ENCODE results near the gene ALCAM. TPM values are rescaled to one million over a fixed set of nuclear protein-coding genes. Genes with fewer than 3 reads are reported as not detected.
A peak's percentile ranks its signal among the peaks of the same experiment; 100 is the strongest.

The ALCAM gene
- total RNA-seq, 2 donors from 2014 or later, result 17.8 to 29.6 TPM

DNA sequence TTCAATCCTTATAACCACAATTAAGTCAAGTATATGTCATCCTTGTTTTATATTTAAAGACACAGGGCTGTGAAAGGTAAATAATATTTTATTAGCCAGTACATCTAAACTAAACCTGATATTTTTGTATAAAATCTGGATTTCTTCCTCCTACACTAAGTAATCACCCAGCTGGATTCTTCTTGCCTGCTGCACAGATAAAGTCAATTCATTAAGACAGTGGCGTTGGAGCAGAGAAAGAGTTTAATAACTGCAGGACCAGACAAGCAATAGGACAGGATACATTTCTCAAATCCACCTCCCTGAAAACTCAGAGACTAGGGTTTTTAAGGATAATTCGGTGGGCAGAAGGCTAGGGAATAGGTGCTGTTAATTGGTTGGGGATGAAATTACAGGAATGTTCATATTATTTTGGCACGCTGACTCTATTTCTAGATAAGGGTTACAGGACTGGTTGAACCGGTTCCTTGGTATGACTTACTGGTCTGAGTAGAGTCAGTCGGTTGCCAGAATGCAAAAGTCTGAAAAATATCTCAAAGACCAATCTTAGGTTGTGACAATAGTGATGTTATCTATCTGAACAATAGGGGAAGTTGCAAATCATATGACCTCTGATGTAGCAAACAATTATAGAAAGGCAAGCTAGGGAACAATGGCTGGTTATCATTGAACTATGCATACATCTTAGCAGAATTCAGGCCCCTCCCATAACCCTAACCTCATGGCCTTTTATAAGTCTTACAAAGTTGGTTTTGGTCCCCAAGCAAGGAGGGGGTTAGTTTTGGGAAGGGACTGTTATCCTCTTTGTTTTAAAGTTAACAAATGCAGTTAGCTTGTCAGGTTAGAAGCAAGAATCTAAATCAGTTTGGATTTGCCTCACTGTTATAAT, 244.8 kb downstream of the ALCAM start:
- Histone ChIP-seq H3K36me3 (no peaks in the 10 kb centered on the region), H3K4me3 (no peak overlapping the region), H3K27me3 (no peaks in the 10 kb centered on the region), H3K9ac (ENCODE audit: low read depth in 2 of 2, low read length in 2 of 2) (no peak overlapping the region), H3K27ac (no peak overlapping the region), H3K9me3 (no peaks in the 10 kb centered on the region), H3K4me1 (no peaks in the 10 kb centered on the region)
- intact Hi-C loops (cut with DNase I), result no loop called here
- TF ChIP-seq, protein P1, sequence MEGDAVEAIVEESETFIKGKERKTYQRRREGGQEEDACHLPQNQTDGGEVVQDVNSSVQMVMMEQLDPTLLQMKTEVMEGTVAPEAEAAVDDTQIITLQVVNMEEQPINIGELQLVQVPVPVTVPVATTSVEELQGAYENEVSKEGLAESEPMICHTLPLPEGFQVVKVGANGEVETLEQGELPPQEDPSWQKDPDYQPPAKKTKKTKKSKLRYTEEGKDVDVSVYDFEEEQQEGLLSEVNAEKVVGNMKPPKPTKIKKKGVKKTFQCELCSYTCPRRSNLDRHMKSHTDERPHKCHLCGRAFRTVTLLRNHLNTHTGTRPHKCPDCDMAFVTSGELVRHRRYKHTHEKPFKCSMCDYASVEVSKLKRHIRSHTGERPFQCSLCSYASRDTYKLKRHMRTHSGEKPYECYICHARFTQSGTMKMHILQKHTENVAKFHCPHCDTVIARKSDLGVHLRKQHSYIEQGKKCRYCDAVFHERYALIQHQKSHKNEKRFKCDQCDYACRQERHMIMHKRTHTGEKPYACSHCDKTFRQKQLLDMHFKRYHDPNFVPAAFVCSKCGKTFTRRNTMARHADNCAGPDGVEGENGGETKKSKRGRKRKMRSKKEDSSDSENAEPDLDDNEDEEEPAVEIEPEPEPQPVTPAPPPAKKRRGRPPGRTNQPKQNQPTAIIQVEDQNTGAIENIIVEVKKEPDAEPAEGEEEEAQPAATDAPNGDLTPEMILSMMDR (IDR thresholded peaks at IDR 0.05), result no peak
- DNase-seq, result peak; percentile 54

DNA sequence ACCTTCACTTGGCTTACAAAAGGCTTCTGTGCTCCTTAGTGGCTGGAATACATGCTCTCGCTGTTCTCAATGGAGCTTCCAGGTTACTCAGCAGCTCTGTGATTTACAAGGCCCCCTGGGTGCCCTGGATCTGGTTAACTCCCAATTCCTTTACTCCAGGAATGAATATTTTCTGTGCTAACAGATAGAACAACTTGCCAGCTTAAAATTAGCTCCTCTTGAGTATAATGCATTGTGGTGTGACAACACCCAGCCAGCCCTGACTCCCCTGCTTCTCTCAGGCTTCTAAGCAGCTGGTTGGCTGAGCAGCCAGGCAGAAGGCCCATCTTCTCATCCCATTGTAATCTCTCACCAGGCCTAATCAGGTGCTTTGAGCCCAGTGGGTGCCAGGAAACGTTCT, 246.4 kb downstream of the ALCAM start:
- Histone ChIP-seq H3K4me3 (no peak overlapping the region), H3K9me3 (no peaks in the 10 kb centered on the region), H3K4me1 (no peaks in the 10 kb centered on the region), H3K27me3 (no peaks in the 10 kb centered on the region), H3K36me3 (no peaks in the 10 kb centered on the region), H3K27ac (no peak overlapping the region), H3K9ac (ENCODE audit: low read depth in 2 of 2, low read length in 2 of 2) (no peak overlapping the region)
- DNase-seq, result no peak
- intact Hi-C loops (cut with DNase I), result no loop called here
- TF ChIP-seq, protein P1 (IDR thresholded peaks at IDR 0.05), result no peak

DNA sequence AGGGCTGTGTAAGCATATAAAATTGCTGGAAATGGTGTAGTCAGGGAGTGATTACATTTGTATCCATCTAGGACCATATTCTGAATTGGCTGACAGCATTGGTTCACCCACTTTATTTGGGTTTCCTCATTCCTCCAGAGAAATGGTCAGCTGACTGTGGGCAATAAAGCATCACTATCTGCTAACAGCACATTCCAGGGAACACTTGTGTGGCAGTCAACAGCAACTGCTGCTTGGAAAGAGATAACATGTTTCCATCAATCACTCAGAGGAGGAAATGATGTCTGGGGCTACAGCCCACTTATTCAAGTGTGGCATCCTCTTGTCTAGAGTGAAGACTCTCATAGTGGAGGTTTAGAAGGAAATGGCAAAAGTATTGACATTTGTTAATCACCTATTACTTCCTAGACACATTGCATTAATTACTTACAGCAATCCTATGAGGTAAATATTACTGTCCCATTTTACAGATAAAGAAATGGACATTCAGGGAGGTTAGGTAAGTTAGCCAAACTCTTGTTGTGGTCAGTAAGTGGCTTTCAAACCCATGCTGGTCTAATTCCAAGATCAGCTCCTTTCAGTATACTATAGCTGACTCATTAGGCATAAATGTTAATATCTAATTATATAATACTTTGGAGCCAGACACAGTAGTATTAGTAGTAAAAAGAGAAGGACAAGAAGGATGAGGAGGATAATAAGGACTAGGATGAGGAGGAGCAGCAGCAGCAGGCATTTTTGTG, 247.8 kb downstream of the ALCAM start:
- Histone ChIP-seq H3K9ac (ENCODE audit: low read depth in 2 of 2, low read length in 2 of 2) (no peak overlapping the region), H3K4me1 (no peaks in the 10 kb centered on the region), H3K9me3 (no peaks in the 10 kb centered on the region), H3K36me3 (no peaks in the 10 kb centered on the region), H3K27me3 (no peaks in the 10 kb centered on the region), H3K4me3 (no peak overlapping the region), H3K27ac (no peak overlapping the region)
- no peak for DNase-seq
- intact Hi-C loops (cut with DNase I), result no loop called here
- TF ChIP-seq, protein P1 (IDR thresholded peaks at IDR 0.05), result no peak

DNA sequence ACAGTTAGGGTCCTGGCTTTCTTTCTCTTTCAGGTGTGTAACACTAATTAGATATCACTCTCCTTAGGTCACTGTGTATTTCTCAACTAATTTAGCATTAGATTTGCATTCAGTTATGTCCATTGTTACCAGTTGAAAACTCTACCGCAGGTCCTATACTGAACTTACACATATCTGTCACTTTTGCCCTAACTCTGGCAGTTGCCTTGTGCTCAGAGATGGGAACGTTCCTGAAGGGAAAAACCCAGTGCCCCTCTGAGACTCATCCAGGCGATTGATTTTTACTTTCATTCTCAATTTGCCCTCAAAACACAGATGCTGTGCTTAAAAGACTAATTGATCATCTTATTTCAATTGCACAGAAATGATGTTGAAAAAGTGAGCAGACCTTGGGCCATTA, 249.1 kb downstream of the ALCAM start:
- no peak for DNase-seq
- Histone ChIP-seq H3K27ac (no peak overlapping the region), H3K4me1 (no peaks in the 10 kb centered on the region), H3K4me3 (no peak overlapping the region), H3K9me3 (no peaks in the 10 kb centered on the region), H3K36me3 (no peaks in the 10 kb centered on the region), H3K9ac (ENCODE audit: low read depth in 2 of 2, low read length in 2 of 2) (no peak overlapping the region), H3K27me3 (no peaks in the 10 kb centered on the region)
- TF ChIP-seq, protein P1 (IDR thresholded peaks at IDR 0.05), result no peak
- intact Hi-C loops (cut with DNase I), result no loop called here

DNA sequence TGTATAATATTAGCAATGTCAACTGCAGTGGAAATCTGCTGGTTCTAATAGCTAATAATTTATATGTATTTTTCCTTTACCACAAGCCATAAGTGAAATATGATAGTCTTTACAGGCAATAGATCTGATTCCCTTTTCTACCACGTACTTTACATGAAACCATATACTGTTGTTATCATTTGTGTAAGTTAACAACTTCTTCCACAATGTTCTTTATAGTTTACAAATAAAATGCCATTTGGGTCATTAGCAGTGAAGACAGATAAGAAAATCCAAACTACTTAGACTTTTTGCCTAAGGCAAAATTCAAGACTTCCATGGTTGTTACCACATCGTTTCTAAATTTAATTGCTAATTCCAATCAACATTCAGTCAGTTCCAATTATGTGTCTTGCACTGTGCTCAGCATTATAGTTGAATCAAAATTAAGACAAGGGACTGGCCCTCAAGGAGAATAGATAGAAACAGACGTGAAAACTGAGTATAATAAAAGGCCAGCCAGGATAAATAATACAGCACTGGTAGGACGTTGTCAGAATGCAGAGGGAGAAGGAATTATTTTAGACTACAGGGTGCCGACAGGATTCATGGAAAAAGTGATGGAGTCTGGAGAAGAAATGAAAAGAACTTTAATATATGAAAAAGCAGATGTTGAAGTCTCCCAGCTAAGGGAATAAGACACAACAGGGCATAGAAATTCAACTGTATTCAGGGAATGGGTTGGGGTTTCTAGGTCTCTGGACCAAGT, 249.8 kb downstream of the ALCAM start:
- TF ChIP-seq, protein P1 (IDR thresholded peaks at IDR 0.05), result no peak
- intact Hi-C loops (cut with DNase I), result no loop called here
- no peaks in the 10 kb centered on the region for H3K4me1 ChIP-seq

More for the DNA sequence above, 249.8 kb downstream of the ALCAM start:
- Histone ChIP-seq H3K36me3 (no peaks in the 10 kb centered on the region), H3K9ac (ENCODE audit: low read depth in 2 of 2, low read length in 2 of 2) (no peak overlapping the region), H3K4me3 (no peak overlapping the region), H3K27ac (no peak overlapping the region), H3K27me3 (no peaks in the 10 kb centered on the region), H3K9me3 (no peaks in the 10 kb centered on the region)
- DNase-seq, result no peak
